ENCODE results near the gene PKP3.

DNA sequence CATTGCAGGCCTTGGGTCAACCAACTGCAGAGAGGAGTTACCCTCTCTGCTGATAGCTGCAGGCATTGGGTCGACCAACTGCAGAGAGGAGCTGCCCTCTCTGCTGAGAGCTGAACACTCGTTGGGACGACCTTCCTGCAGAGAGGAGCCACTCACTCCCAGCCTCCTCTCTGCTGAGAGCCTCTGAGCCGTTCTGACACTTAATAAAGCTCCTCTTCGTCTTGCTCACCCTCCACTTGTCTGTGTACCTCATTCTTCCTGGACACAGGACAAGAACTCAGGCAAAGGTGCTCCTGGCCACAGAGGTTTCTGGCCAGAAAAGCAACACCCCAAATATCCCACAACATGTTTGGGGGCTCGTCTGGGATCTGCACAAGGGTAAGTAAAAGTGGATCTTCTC lies 7.5 kb upstream of the PKP3 start:
- TF ChIP-seq, protein P1, sequence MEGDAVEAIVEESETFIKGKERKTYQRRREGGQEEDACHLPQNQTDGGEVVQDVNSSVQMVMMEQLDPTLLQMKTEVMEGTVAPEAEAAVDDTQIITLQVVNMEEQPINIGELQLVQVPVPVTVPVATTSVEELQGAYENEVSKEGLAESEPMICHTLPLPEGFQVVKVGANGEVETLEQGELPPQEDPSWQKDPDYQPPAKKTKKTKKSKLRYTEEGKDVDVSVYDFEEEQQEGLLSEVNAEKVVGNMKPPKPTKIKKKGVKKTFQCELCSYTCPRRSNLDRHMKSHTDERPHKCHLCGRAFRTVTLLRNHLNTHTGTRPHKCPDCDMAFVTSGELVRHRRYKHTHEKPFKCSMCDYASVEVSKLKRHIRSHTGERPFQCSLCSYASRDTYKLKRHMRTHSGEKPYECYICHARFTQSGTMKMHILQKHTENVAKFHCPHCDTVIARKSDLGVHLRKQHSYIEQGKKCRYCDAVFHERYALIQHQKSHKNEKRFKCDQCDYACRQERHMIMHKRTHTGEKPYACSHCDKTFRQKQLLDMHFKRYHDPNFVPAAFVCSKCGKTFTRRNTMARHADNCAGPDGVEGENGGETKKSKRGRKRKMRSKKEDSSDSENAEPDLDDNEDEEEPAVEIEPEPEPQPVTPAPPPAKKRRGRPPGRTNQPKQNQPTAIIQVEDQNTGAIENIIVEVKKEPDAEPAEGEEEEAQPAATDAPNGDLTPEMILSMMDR (IDR thresholded peaks at IDR 0.05) = no peak
- TF ChIP-seq EZH2 (IDR thresholded peaks at IDR 0.05; ENCODE audit: borderline replicate concordance, insufficient read depth, low read depth, low read length, poor library complexity, severe bottlenecking) = no peak
